Measurements from ENCODE around the gene MICAL2.

GRCh38 chr11:12083380-12083779 lies 27.0 kb upstream of the MICAL2 start:
- no peak for TF ChIP-seq POLR2A (IDR thresholded peaks at IDR 0.05; ENCODE audit: low read depth)
- TF ChIP-seq, protein P1, sequence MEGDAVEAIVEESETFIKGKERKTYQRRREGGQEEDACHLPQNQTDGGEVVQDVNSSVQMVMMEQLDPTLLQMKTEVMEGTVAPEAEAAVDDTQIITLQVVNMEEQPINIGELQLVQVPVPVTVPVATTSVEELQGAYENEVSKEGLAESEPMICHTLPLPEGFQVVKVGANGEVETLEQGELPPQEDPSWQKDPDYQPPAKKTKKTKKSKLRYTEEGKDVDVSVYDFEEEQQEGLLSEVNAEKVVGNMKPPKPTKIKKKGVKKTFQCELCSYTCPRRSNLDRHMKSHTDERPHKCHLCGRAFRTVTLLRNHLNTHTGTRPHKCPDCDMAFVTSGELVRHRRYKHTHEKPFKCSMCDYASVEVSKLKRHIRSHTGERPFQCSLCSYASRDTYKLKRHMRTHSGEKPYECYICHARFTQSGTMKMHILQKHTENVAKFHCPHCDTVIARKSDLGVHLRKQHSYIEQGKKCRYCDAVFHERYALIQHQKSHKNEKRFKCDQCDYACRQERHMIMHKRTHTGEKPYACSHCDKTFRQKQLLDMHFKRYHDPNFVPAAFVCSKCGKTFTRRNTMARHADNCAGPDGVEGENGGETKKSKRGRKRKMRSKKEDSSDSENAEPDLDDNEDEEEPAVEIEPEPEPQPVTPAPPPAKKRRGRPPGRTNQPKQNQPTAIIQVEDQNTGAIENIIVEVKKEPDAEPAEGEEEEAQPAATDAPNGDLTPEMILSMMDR (IDR thresholded peaks at IDR 0.05), result no peak

Measured in esophagus muscularis mucosa (tissue), 3 donors.